Natural killer cell (primary cell): ENCODE results near the gene MTA3. TPM values are rescaled to one million over a fixed set of nuclear protein-coding genes. Genes with fewer than 3 reads are reported as not detected.

Experiments used
- ATAC-seq, 3 donors: fragments of 150-1000 bp in 2 of 3; fragments of 200-7000 bp in 1 of 3; cut with Tn5 transposase; 1 replicate in 1 of 3; 2 replicates in 2 of 3; pipeline ENCODE4 v1.10.0; 2021; ENCODE audit warnings: mild to moderate bottlenecking in 2 of 3, moderate library complexity in 2 of 3
- DNase-seq, 2 donors: peaks; one replicate each; pipeline versions ENCODE4 v3.0.0 to v3.0.0-alpha.2; 2013 to 2021; ENCODE audit warnings: mixed read lengths in 1 of 2
- H3K27ac ChIP-seq: one replicate; pipeline ENCODE4 v1.5.1; 2013; ENCODE audit warnings: mild to moderate bottlenecking, low read length
- H3K27me3 ChIP-seq: one replicate; pipeline ENCODE4 v1.6.1; 2013; ENCODE audit warnings: low read length; ENCODE audit not compliant: control insufficient read depth, insufficient read depth
- H3K36me3 ChIP-seq: one replicate; pipeline ENCODE4 v1.6.1; 2013; ENCODE audit warnings: low read length; ENCODE audit not compliant: control insufficient read depth, insufficient read depth
- H3K4me1 ChIP-seq: one replicate; pipeline ENCODE4 v1.6.1; 2013; ENCODE audit warnings: low read length; ENCODE audit not compliant: control insufficient read depth, insufficient read depth
- H3K4me3 ChIP-seq: one replicate; pipeline ENCODE4 v1.5.1; 2013; ENCODE audit warnings: low read length
- H3K9me3 ChIP-seq: one replicate; pipeline ENCODE4 v1.6.1; 2013; ENCODE audit warnings: low read length; ENCODE audit not compliant: control insufficient read depth, insufficient read depth
- H3K27ac Mint-ChIP-seq, 2 donors: one replicate each; pipeline ENCODE4 v1.8.0; 2022; ENCODE audit warnings: mild to moderate bottlenecking in 2 of 2, mixed read lengths in 2 of 2, moderate library complexity in 1 of 2
- H3K27me3 Mint-ChIP-seq, 2 donors: one replicate each; pipeline ENCODE4 v1.8.0; 2022; ENCODE audit warnings: low read depth in 2 of 2, mixed read lengths in 2 of 2
- H3K36me3 Mint-ChIP-seq: one replicate; pipeline ENCODE4 v1.8.0; 2022; ENCODE audit warnings: mixed read lengths
- H3K4me1 Mint-ChIP-seq, 2 donors: one replicate each; pipeline ENCODE4 v1.8.0; 2022; ENCODE audit warnings: mixed read lengths in 2 of 2
- H3K4me3 Mint-ChIP-seq: one replicate; pipeline ENCODE4 v1.8.0; 2022; ENCODE audit warnings: mild to moderate bottlenecking, moderate library complexity, mixed read lengths
- H3K9me3 Mint-ChIP-seq, 2 donors: one replicate each; pipeline ENCODE4 v1.8.0; 2022; ENCODE audit warnings: mixed read lengths in 2 of 2
- CTCF ChIP-seq: fragments of 200-600 bp; IDR thresholded peaks from one replicate; pipeline ENCODE4 v1.8.0; 2022; ENCODE audit warnings: antibody characterized with exemption
- WGBS: methylation state at CpG from one replicate; pipeline ENCODE4 v1.1.7; 2013; ENCODE audit warnings: missing lambda C conversion rate; ENCODE audit not compliant: insufficient coverage; 5-methylcytosine and 5-hydroxymethylcytosine counted together
- intact Hi-C: fragments of 100-400 bp; cut with micrococcal nuclease; formaldehyde crosslinking; loops from one replicate; pipeline ENCODE4 v1.14.2; 2022
- total RNA-seq, 4 donors: library from RNA; stranded (reverse); fragments of 120-200 nt in 1 of 4; gene quantifications; one replicate each; pipeline versions ENCODE4 v1.2.3 to v1.2.4, GENCODE V29; 2013 to 2022

Gene MTA3
- total RNA-seq, 3 donors from 2014 or later (not counting 1 experiment from before 2014, with no cell fraction given) = 19.4 to 25.0 (median 21.5) TPM

- Mint-ChIP-seq H3K36me3 (no peaks in the 10 kb centered on the region), H3K9me3 (no peaks in the 10 kb centered on the region), H3K27me3 (peaks cover 0 to 5% of the 10 kb centered on the region in 2 donors), H3K4me3 (no peak overlapping the region), H3K27ac (no peak overlapping the region), H3K4me1 (peaks cover 0 to 4% of the 10 kb centered on the region in 2 donors)
- H3K27ac ChIP-seq = no peak overlapping the region
- no peak overlapping the region for H3K4me3 ChIP-seq
- no peak for ATAC-seq
- H3K27me3 ChIP-seq = no peaks in the 10 kb centered on the region
- DNase-seq = no peak
- H3K9me3 ChIP-seq = no peaks in the 10 kb centered on the region
- H3K4me1 ChIP-seq = peaks cover 3% of the 10 kb centered on the region
- TF ChIP-seq CTCF = no peak
- no peaks in the 10 kb centered on the region for H3K36me3 ChIP-seq
- WGBS = 89% methylated on average over 8 of the region's 9 CpGs
- intact Hi-C loops = no loop called here
Observed at GRCh38 chr2:42545841-42546390, 22.5 kb upstream of the MTA3 start.

GRCh38 chr2:42547014-42547413, 21.4 kb upstream of the MTA3 start:
- Histone ChIP-seq H3K27ac (no peak overlapping the region), H3K36me3 (no peaks in the 10 kb centered on the region), H3K4me3 (no peak overlapping the region), H3K27me3 (no peaks in the 10 kb centered on the region), H3K9me3 (no peaks in the 10 kb centered on the region), H3K4me1 (peaks cover 3% of the 10 kb centered on the region)
- Mint-ChIP-seq H3K27ac (no peak overlapping the region), H3K27me3 (peaks cover 0 to 5% of the 10 kb centered on the region in 2 donors), H3K4me3 (no peak overlapping the region), H3K9me3 (no peaks in the 10 kb centered on the region), H3K36me3 (no peaks in the 10 kb centered on the region), H3K4me1 (peaks cover 0 to 4% of the 10 kb centered on the region in 2 donors)
- DNase-seq (no peak), ATAC-seq (no peak)
- WGBS = 23% methylated on average over 9 of the region's 9 CpGs
- TF ChIP-seq CTCF = no peak
- intact Hi-C loops = no loop called here

GRCh38 chr2:42547446-42548295, 20.8 kb upstream of the MTA3 start:
- no peak overlapping the region for H3K27ac Mint-ChIP-seq
- Histone ChIP-seq H3K9me3 (no peaks in the 10 kb centered on the region), H3K27me3 (no peaks in the 10 kb centered on the region), H3K36me3 (no peaks in the 10 kb centered on the region), H3K4me3 (no peak overlapping the region), H3K27ac (no peak overlapping the region), H3K4me1 (peaks cover 3% of the 10 kb centered on the region)
- no peak overlapping the region for H3K4me3 Mint-ChIP-seq
- no peaks in the 10 kb centered on the region for H3K36me3 Mint-ChIP-seq
- no peaks in the 10 kb centered on the region for H3K9me3 Mint-ChIP-seq
- H3K4me1 Mint-ChIP-seq = peaks cover 0 to 4% of the 10 kb centered on the region in 2 donors
- ATAC-seq (no peak), DNase-seq (no peak)
- WGBS = 92% methylated on average over 25 of the region's 27 CpGs
- intact Hi-C loops = no loop called here
- peaks cover 0 to 5% of the 10 kb centered on the region in 2 donors for H3K27me3 Mint-ChIP-seq
- TF ChIP-seq CTCF = no peak
